ENCODE data around the gene WASL. TPM values are rescaled to one million over a fixed set of nuclear protein-coding genes. Genes with fewer than 3 reads are reported as not detected.
"Not testable (repeated sequence)": the region's sequence is repeated elsewhere in the genome, so short reads cannot be mapped to it uniquely, and the experiment has no call there.

WASL gene
- total RNA-seq, 1 donor from 2014 or later, result 20.4 TPM

DNA sequence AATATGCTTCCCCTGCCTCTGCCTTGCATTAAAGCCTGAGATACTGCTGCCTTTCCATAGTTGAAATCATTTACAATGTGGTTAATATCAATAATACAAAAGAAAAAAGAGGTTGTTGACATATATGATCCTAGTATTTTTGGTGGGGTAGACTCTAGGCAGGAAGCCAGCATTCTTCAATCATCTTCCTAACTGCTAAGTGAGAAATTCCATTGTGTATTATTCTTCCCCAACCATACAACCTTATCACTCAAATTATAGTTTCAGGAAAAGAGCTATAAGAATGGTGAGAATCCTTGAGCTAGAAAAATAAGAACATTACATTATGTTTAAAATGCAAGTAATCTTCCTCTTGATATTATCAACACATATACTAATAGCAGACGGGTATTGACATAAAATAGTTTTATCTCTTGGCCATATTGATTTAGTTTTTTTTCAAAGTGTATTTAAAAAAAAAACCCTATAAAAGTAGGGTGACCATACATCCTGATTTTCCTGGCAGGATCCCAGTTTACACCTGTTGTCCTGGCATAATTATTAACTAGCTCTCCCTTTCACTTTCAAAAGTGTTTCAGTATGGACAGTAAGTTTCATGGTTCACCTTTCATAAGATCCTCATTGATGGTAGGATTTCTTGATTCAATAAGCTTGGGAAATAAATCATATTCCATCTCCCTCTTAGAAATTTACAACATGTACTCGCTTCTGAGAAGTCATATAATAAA is 33.4 kb upstream of the WASL start:
- H3K4me3 ChIP-seq (ENCODE audit: low read depth, low read length), result no peak overlapping the region
- DNase-seq (ENCODE audit: low read depth), result no peak
- TF ChIP-seq, protein P1, sequence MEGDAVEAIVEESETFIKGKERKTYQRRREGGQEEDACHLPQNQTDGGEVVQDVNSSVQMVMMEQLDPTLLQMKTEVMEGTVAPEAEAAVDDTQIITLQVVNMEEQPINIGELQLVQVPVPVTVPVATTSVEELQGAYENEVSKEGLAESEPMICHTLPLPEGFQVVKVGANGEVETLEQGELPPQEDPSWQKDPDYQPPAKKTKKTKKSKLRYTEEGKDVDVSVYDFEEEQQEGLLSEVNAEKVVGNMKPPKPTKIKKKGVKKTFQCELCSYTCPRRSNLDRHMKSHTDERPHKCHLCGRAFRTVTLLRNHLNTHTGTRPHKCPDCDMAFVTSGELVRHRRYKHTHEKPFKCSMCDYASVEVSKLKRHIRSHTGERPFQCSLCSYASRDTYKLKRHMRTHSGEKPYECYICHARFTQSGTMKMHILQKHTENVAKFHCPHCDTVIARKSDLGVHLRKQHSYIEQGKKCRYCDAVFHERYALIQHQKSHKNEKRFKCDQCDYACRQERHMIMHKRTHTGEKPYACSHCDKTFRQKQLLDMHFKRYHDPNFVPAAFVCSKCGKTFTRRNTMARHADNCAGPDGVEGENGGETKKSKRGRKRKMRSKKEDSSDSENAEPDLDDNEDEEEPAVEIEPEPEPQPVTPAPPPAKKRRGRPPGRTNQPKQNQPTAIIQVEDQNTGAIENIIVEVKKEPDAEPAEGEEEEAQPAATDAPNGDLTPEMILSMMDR (conservative IDR thresholded peaks at IDR 0.05; ENCODE audit: low read depth, low read length), result no peak

GRCh38 chr7:123780472-123780871 is 31.7 kb upstream of the WASL start:
- H3K4me3 ChIP-seq (ENCODE audit: low read depth, low read length); DNase-seq (ENCODE audit: low read depth): not testable (repeated sequence)

DNA sequence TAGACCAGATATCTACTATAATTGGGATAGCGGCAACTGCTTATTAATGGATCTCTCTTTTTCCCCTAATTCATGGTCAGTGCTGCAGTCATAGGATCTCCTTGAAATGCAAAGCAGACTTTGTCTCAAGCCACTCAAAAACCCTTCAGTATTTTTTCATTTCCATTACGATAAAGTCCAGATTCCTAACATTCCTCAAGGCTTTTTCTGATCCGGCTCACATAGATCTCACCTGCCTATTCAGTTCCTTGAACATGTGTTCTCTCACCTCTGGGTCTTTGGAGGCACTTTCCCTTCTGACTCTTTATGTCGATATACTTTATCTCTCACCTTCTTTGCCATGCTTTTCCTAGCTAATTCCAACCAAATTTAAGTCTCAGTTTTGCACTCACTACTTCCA is 25.7 kb upstream of the WASL start:
- DNase-seq (ENCODE audit: low read depth), result no peak
- TF ChIP-seq, protein P1 (conservative IDR thresholded peaks at IDR 0.05; ENCODE audit: low read depth, low read length), result no peak
- no peak overlapping the region for H3K4me3 ChIP-seq (ENCODE audit: low read depth, low read length)

DNA sequence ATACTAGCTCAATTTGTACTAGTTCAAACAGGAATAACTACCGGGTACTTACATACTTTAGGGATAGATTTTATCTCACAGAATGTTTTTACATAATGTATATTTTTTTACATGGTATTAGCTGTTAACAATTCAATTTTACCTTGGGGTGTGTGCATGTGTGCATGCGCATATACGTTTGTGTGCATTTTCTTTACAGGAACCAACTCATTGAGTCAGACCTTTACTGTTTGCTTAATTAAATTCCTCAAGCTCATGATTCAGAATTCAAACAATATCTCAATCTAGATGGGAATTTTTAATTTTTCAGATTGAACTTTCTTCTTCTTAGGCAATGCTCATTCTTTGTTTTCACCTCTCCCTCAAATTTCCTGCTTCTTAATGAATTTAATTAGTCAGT is 24.7 kb upstream of the WASL start:
- H3K4me3 ChIP-seq (ENCODE audit: low read depth, low read length), result no peak overlapping the region
- TF ChIP-seq, protein P1 (conservative IDR thresholded peaks at IDR 0.05; ENCODE audit: low read depth, low read length), result no peak
- no peak for DNase-seq (ENCODE audit: low read depth)

DNA sequence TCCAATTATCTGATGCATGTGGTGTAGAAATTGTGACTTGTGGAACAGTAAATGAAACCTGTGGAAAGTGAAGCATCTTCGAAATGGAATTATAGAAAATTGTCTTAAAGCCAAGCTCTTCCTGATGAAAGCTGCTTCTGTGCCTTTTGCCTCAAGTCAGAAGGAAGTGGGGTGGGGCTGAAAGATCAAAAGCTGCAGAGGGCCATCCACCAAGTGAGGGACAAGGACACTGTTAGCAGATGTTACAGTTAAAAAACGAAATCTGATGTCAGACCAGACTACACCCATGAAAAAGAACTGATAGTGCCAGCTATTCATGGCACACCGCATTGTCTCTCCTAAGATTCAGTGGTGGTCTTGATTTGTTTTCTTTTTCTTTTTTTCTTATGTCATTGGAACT is 23.8 kb upstream of the WASL start:
- DNase-seq (ENCODE audit: low read depth), result no peak
- TF ChIP-seq, protein P1 (conservative IDR thresholded peaks at IDR 0.05; ENCODE audit: low read depth, low read length), result no peak
- H3K4me3 ChIP-seq (ENCODE audit: low read depth, low read length), result no peak overlapping the region

DNA sequence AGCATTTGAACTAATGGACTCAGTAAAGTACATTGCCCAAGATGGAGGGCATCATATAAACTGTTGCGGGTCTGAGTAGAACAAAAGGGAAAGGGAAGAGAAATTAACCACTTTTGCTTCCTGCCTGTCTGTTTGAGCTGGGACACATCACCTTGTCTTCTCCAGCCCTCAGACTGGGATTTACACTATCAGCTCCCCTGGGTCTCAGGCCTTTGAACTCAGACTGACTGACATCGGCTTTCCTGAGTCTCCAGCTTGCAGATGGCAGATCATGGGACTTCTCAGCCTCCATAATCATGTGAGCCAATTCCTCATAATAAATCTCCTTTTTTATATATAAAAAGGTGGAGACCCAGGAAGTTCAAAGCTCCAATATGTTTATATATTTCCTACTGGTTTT is 23.0 kb upstream of the WASL start:
- no peak for DNase-seq (ENCODE audit: low read depth)
- TF ChIP-seq, protein P1 (conservative IDR thresholded peaks at IDR 0.05; ENCODE audit: low read depth, low read length), result no peak
- no peak overlapping the region for H3K4me3 ChIP-seq (ENCODE audit: low read depth, low read length)

DNA sequence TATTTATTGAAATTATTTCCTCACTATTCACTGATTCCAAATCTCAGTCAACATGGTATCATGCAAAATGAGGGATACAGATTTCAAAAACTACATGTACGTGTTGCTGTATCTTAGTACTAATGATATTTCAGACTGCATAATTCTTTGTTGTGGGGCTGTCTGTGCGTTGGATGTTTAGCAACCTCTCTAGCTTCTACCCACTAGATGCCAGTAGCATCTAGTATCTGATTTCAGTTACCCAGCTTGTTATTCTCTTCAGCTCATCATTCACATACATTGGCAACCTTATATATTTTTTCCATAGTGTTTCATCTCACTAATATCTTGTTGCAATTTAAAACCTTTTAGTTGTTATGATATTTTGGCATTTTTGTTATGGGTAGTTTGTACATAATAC is 22.5 kb upstream of the WASL start:
- TF ChIP-seq, protein P1 (conservative IDR thresholded peaks at IDR 0.05; ENCODE audit: low read depth, low read length), result peak; percentile 13
- no peak for DNase-seq (ENCODE audit: low read depth)
- no peak overlapping the region for H3K4me3 ChIP-seq (ENCODE audit: low read depth, low read length)
